Measurements from ENCODE around the gene FLNC.

DNA sequence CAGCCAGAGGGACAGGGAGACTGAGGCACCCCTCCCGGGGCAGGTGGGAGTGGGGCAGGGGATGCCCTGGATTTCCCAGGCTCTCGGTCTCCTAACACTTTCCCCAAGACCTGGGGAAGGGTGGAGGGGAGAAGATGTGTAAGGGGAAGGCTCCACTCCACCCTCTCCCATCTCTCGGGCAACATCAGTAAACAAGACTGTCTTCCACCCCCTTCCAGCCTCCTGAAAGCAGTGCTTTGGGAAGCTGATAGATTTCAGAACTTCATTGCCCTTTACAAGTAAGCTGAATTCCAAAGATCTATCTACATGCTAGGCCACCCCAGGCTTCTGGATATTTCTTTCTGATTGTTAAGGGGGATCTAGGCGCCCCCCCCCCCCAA is 3.7 kb downstream of the FLNC start:
- no peak for TF ChIP-seq TAF1 (IDR thresholded peaks at IDR 0.05; ENCODE audit: borderline replicate concordance, low read depth, low read length)
- TF ChIP-seq, protein P1, sequence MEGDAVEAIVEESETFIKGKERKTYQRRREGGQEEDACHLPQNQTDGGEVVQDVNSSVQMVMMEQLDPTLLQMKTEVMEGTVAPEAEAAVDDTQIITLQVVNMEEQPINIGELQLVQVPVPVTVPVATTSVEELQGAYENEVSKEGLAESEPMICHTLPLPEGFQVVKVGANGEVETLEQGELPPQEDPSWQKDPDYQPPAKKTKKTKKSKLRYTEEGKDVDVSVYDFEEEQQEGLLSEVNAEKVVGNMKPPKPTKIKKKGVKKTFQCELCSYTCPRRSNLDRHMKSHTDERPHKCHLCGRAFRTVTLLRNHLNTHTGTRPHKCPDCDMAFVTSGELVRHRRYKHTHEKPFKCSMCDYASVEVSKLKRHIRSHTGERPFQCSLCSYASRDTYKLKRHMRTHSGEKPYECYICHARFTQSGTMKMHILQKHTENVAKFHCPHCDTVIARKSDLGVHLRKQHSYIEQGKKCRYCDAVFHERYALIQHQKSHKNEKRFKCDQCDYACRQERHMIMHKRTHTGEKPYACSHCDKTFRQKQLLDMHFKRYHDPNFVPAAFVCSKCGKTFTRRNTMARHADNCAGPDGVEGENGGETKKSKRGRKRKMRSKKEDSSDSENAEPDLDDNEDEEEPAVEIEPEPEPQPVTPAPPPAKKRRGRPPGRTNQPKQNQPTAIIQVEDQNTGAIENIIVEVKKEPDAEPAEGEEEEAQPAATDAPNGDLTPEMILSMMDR (IDR thresholded peaks at IDR 0.05): no peak
- no peak for TF ChIP-seq YY1 (IDR thresholded peaks at IDR 0.05; ENCODE audit: low read depth)
- no peak for TF ChIP-seq NRF1 (IDR thresholded peaks at IDR 0.05; ENCODE audit: low read depth, low read length)
- TF ChIP-seq EZH2phosphoT487 (IDR thresholded peaks at IDR 0.05; ENCODE audit: borderline replicate concordance, low read depth): no peak

All from SK-N-SH (cell line).